Measurements from ENCODE around the gene FOXP1. TPM values are rescaled to one million over a fixed set of nuclear protein-coding genes. Genes with fewer than 3 reads are reported as not detected.
A peak's percentile ranks its signal among the peaks of the same experiment; 100 is the strongest.

Gene FOXP1
- total and polyA plus RNA-seq, 12 donors = 4.8 to 56.0 (median 43.8) TPM

- H3K36me3 ChIP-seq = peaks cover 0 to 85% (median 21%) of the 10 kb centered on the region in 9 donors
- ATAC-seq (no peak), DNase-seq (no peak)
- intact Hi-C loops (cut with DNase I) = no loop called here
- H3K4me1 ChIP-seq = peaks cover 0 to 23% (median 6%) of the 10 kb centered on the region in 9 donors
- H3K27me3 ChIP-seq = no peaks in the 10 kb centered on the region
- no peak for TF ChIP-seq CTCF (IDR thresholded peaks at IDR 0.05)
- no peaks in the 10 kb centered on the region for H3K9me3 ChIP-seq
- no peak overlapping the region for H3K4me3 ChIP-seq
- H3K27ac ChIP-seq = no peak overlapping the region
- WGBS, 2 donors = 96 to 99% methylated on average over 3 of the region's 3 CpGs
These were observed 588.9 kb downstream of the FOXP1 start for GRCh38 chr3:70994644-70995043.

DNA sequence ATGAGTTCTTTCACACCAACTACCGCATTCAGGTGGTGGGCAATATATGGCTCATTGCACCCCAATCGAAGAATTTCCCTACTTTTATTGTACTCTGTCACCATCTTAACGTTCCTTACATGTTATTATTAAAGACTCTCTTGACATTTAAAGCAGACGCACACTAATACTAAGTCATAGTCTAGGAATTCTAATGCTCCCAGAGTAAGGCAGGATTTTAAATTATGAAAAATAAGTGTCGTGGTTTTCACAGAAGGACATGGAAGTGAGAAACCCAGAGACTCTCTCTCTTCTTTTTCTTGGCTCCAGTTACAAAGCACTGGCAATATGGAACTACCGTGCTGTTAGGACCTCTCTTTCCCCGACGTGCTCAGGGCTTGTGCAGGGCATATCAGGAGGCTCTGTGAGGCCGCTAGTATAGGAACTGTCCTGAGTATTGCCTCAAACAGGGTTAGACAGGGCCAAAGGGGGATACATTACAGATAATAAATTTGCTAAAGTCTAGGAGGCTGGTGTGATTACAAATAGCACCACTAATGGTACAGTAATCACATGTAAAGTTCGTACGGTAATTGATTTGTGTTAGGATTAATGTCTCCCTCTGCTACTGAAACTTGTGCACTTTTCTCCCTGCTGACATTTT lies 590.8 kb downstream of the FOXP1 start:
- no peak overlapping the region for H3K27ac ChIP-seq
- H3K27me3 ChIP-seq = no peaks in the 10 kb centered on the region
- peaks cover 0 to 76% (median 20%) of the 10 kb centered on the region in 9 donors for H3K36me3 ChIP-seq
- no peaks in the 10 kb centered on the region for H3K9me3 ChIP-seq
- intact Hi-C loops (cut with DNase I) = no loop called here
- 92% methylated on average over 11 of the region's 11 CpGs for WGBS, 2 donors
- DNase-seq = no peak
- no peak overlapping the region for H3K4me3 ChIP-seq
- peaks cover 0 to 37% (median 16%) of the 10 kb centered on the region in 9 donors for H3K4me1 ChIP-seq
- no peak for TF ChIP-seq CTCF (IDR thresholded peaks at IDR 0.05)
- no peak for ATAC-seq

- DNase-seq (no peak), ATAC-seq (no peak)
- Histone ChIP-seq H3K27me3 (no peaks in the 10 kb centered on the region), H3K4me1 (peaks cover 0 to 37% (median 16%) of the 10 kb centered on the region in 9 donors), H3K36me3 (peaks cover 0 to 76% (median 20%) of the 10 kb centered on the region in 9 donors), H3K4me3 (no peak overlapping the region), H3K27ac (no peak overlapping the region), H3K9me3 (no peaks in the 10 kb centered on the region)
- no peak for TF ChIP-seq CTCF (IDR thresholded peaks at IDR 0.05)
- WGBS, 2 donors = 94% methylated on average over 5 of the region's 5 CpGs
- intact Hi-C loops (cut with DNase I) = no loop called here
These were observed 591.4 kb downstream of the FOXP1 start for GRCh38 chr3:70992131-70992530.

- no peak overlapping the region for H3K4me3 ChIP-seq
- DNase-seq (no peak), ATAC-seq (no peak)
- H3K36me3 ChIP-seq = peaks cover 0 to 77% (median 33%) of the 10 kb centered on the region in 9 donors
- peaks cover 0 to 47% (median 27%) of the 10 kb centered on the region in 9 donors for H3K4me1 ChIP-seq
- H3K27ac ChIP-seq = peak overlapping the region in 6 of 10 donors; percentile 32 to 65 (median 45)
- WGBS, 2 donors = 86 to 87% methylated on average over 5 of the region's 5 CpGs
- no peak for TF ChIP-seq CTCF (IDR thresholded peaks at IDR 0.05)
- no peaks in the 10 kb centered on the region for H3K9me3 ChIP-seq
- intact Hi-C loops (cut with DNase I) = no loop called here
- H3K27me3 ChIP-seq = no peaks in the 10 kb centered on the region
These were observed 592.8 kb downstream of the FOXP1 start for GRCh38 chr3:70990723-70991122.

Data from heart right ventricle (tissue), 16 donors.